DND-41 (cell line): ENCODE measurements around the gene KPNA3.

Source experiments
- ATAC-seq: fragments of 200-7000 bp; cut with Tn5 transposase; 3 replicates; pipeline ENCODE4 v1.9.1; 2021; ENCODE audit warnings: low read depth; ENCODE audit not compliant: insufficient read depth
- DNase-seq: peaks from one replicate; pipeline ENCODE4 v3.0.0-alpha.2; 2020
- H2AFZ ChIP-seq: 2 replicates; pipeline ENCODE4 v1.6.0; 2012; ENCODE audit warnings: low read depth, low read length
- H3K27ac ChIP-seq: 2 replicates; pipeline ENCODE4 v1.5.1; 2012; ENCODE audit warnings: low read length, inconsistent platforms
- H3K27me3 ChIP-seq: fragments of 200-600 bp; sonication (generic); 2 replicates; pipeline ENCODE4 v1.6.0; 2012; ENCODE audit warnings: low read length, mild to moderate bottlenecking, inconsistent platforms; ENCODE audit not compliant: insufficient read depth, poor library complexity
- H3K36me3 ChIP-seq: 2 replicates; pipeline ENCODE4 v1.5.1; 2012; ENCODE audit warnings: low read length, inconsistent platforms; ENCODE audit not compliant: insufficient read depth
- H3K4me1 ChIP-seq: 2 replicates; pipeline ENCODE4 v1.5.1; 2012; ENCODE audit warnings: mild to moderate bottlenecking, low read length; ENCODE audit not compliant: insufficient read depth
- H3K4me2 ChIP-seq: 2 replicates; pipeline ENCODE4 v1.6.0; 2012; ENCODE audit warnings: mild to moderate bottlenecking, moderate library complexity, low read length, inconsistent platforms; ENCODE audit not compliant: insufficient read depth
- H3K4me3 ChIP-seq, 2 experiments: fragments of 200-600 bp in 1 of 2; shearing (Covaris generic) in 1 of 2; 2 replicates each; pipeline ENCODE4 v1.5.1; 2012 to 2016; ENCODE audit warnings: inconsistent platforms in 2 of 2, low read length in 2 of 2, mild to moderate bottlenecking in 2 of 2, low read depth in 1 of 2, moderate library complexity in 1 of 2
- H3K79me2 ChIP-seq: 2 replicates; pipeline ENCODE4 v1.6.0; 2012; ENCODE audit warnings: low read length, inconsistent platforms; ENCODE audit not compliant: insufficient read depth
- H3K9ac ChIP-seq: 2 replicates; pipeline ENCODE4 v1.6.0; 2012; ENCODE audit warnings: low read depth, mild to moderate bottlenecking, inconsistent platforms, low read length, moderate library complexity
- H3K9me3 ChIP-seq: 2 replicates; pipeline ENCODE4 v1.5.1; 2012; ENCODE audit warnings: low read length, moderate library complexity, mild to moderate bottlenecking, inconsistent platforms; ENCODE audit not compliant: insufficient read depth, severe bottlenecking
- H4K20me1 ChIP-seq: 2 replicates; pipeline ENCODE4 v1.6.0; 2012; ENCODE audit warnings: low read length; ENCODE audit not compliant: insufficient read depth
- CTCF ChIP-seq: IDR thresholded peaks from 2 replicates; pipeline ENCODE4 v1.5.1; 2012; ENCODE audit warnings: borderline replicate concordance, low read length, moderate library complexity, mild to moderate bottlenecking; ENCODE audit not compliant: poor library complexity, severe bottlenecking; ENCODE audit errors: extremely low read depth
- EZH2 ChIP-seq: IDR thresholded peaks from 3 replicates; pipeline ENCODE4 v1.6.1; 2012; ENCODE audit warnings: borderline replicate concordance, low read depth, mild to moderate bottlenecking, moderate library complexity, low read length, inconsistent platforms; ENCODE audit not compliant: severe bottlenecking

KPNA3 gene

GRCh38 chr13:49654011-49654410 lies 138.5 kb downstream of the KPNA3 start:
- H3K4me3 ChIP-seq, result no peak overlapping the region
- DNase-seq, result no peak
- no peaks in the 10 kb centered on the region for H3K79me2 ChIP-seq
- H2AFZ ChIP-seq, result no peak overlapping the region
- no peak overlapping the region for H3K9ac ChIP-seq
- no peaks in the 10 kb centered on the region for H3K4me1 ChIP-seq
- no peaks in the 10 kb centered on the region for H4K20me1 ChIP-seq
- no peaks in the 10 kb centered on the region for H3K27me3 ChIP-seq
- no peak overlapping the region for H3K4me2 ChIP-seq
- TF ChIP-seq CTCF, result no peak
- no peak for TF ChIP-seq EZH2
- no peak for ATAC-seq
- peaks cover 5% of the 10 kb centered on the region for H3K36me3 ChIP-seq
- H3K27ac ChIP-seq, result no peak overlapping the region
- H3K9me3 ChIP-seq, result no peaks in the 10 kb centered on the region

GRCh38 chr13:49653478-49653877 lies 139.0 kb downstream of the KPNA3 start:
- Histone ChIP-seq H3K9me3 (no peaks in the 10 kb centered on the region), H3K4me3 (no peak overlapping the region), H3K27me3 (no peaks in the 10 kb centered on the region), H3K4me2 (no peak overlapping the region), H3K36me3 (peaks cover 5% of the 10 kb centered on the region), H4K20me1 (no peaks in the 10 kb centered on the region), H3K79me2 (no peaks in the 10 kb centered on the region), H2AFZ (no peak overlapping the region), H3K27ac (no peak overlapping the region), H3K9ac (no peak overlapping the region), H3K4me1 (no peaks in the 10 kb centered on the region)
- no peak for ATAC-seq
- TF ChIP-seq CTCF (no peak), EZH2 (no peak)
- no peak for DNase-seq

- Histone ChIP-seq H3K4me3 (no peak overlapping the region), H3K9ac (no peak overlapping the region), H4K20me1 (no peaks in the 10 kb centered on the region), H3K79me2 (no peaks in the 10 kb centered on the region), H3K9me3 (no peaks in the 10 kb centered on the region), H3K4me2 (no peak overlapping the region), H3K4me1 (no peaks in the 10 kb centered on the region), H3K36me3 (no peaks in the 10 kb centered on the region; the same call in 1 of the 2 replicates), H3K27me3 (no peaks in the 10 kb centered on the region), H3K27ac (no peak overlapping the region), H2AFZ (no peak overlapping the region)
- ATAC-seq (peak; percentile 68), DNase-seq (peak; percentile 26)
- TF ChIP-seq EZH2, result no peak
- TF ChIP-seq CTCF, result peak; percentile 62
Measured at GRCh38 chr13:49652355-49653305, 139.9 kb downstream of the KPNA3 start.
